ENCODE measurements around the gene TCF4. TPM values are rescaled to one million over a fixed set of nuclear protein-coding genes. Genes with fewer than 3 reads are reported as not detected.

TCF4 gene
- total RNA-seq, 2 experiments from 2014 or later, result 0.21 to 0.26 TPM

DNA sequence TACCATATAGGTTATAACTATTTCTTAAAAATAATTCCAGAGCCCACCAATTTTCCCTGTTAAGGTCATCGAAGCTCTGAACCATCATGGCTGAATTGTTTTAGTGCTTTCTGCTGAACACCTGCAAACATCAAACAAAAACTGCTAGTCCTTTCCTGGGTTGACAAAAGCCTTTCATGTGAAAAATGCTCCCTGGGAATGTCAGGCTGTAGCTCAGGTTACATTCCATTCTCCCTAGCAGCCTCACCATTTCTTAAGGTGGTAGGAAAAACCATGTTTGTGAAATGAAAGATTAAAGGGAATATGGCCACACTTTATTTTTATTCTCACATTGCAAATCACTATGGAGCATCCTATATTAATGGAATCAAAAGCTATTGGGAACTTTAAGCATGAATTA is 5.7 kb downstream of the TCF4 start:
- ATAC-seq, result no peak
- Mint-ChIP-seq H3K4me3 (no peak overlapping the region), H3K4me1 (ENCODE audit: low read depth) (peaks cover 7% of the 10 kb centered on the region), H3K27ac (no peak overlapping the region), H3K27me3 (ENCODE audit: low read depth) (peaks cover 29% of the 10 kb centered on the region), H3K36me3 (ENCODE audit: low read depth) (no peaks in the 10 kb centered on the region), H3K9me3 (ENCODE audit: insufficient read depth) (no peaks in the 10 kb centered on the region)
- ChIA-PET POLR2A (no interaction called here), CTCF (no interaction called here)
- DNase-seq, result no peak

DNA sequence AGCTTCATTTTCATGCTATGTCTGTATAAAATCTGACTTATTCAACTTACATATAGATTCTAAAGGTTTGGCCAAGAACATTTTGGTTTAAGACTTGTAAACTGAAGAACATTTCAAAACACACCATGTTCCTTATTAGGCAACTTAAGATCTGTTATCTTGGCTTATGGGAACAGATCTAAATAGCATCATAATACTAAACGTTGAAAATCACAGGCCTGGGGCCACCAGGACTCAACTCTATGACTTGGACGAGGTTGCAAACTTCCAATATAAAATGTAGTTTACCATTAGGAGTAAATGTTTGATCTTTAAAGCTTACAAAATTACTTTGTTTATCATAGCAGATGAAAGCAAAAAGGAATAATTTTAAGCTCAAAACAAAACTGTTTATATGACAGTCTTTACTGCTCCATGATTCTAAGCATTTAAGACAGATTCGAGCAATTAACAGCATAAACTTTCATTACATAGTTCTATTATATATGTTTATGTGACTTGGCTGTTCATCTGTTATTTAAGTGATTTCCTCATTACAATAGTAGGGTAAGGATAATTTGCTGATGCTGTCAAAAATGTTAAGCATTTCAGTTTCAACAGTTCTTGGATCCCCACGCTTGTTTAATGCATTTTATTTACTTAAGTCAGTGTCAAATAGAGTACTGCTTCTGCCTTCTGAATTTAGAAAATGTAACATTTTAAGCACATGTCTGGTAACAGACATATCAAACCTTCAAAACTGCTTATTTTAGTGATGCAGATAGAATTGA is 8.3 kb downstream of the TCF4 start:
- POLR2A ChIA-PET, result no interaction called here
- H3K27ac Mint-ChIP-seq, result no peak overlapping the region
- CTCF ChIA-PET, result no interaction called here
- DNase-seq, result no peak
- H3K4me1 Mint-ChIP-seq (ENCODE audit: low read depth), result no peaks in the 10 kb centered on the region
- no peak for ATAC-seq
- H3K36me3 Mint-ChIP-seq (ENCODE audit: low read depth), result no peaks in the 10 kb centered on the region
- H3K27me3 Mint-ChIP-seq (ENCODE audit: low read depth), result peaks cover 9% of the 10 kb centered on the region
- H3K9me3 Mint-ChIP-seq (ENCODE audit: insufficient read depth), result no peaks in the 10 kb centered on the region
- H3K4me3 Mint-ChIP-seq, result no peak overlapping the region

DNA sequence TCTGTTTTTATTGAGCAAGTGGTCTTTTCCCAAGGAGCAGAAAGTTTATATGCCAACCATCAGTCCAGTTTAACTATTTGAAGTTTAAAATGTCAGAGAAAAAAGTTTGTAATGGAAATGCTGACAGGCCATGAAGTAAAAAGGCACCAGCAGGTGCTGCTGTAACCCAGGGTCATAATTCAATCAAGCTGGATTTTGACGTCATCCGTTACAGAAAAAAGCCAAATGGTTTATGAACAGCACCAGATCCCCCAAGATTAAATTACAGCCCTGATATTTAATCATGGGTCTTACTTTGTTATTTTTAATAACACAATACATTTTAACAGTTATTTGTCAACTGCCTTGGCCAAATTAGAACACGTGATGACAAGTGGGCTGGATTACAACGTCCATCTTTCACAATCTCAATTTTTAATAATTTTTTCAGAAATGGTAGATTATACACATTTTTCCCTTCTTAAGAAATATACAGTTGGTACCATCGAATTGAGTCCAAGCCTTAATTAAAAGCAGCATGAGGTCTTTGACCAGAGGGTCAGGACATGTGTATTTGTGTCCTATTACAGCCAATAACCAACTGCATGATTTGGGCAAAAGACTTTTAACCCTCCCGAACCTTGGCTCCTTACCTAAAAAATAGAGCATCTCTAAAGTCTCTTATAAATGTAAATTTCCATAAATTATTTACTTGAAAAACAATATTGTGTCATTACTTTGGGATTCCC is 10.0 kb downstream of the TCF4 start:
- peaks cover 5% of the 10 kb centered on the region for H3K27me3 Mint-ChIP-seq (ENCODE audit: low read depth)
- no peaks in the 10 kb centered on the region for H3K9me3 Mint-ChIP-seq (ENCODE audit: insufficient read depth)
- DNase-seq (no peak), ATAC-seq (no peak)
- H3K4me1 Mint-ChIP-seq (ENCODE audit: low read depth), result no peaks in the 10 kb centered on the region
- POLR2A ChIA-PET, result no interaction called here
- no peak overlapping the region for H3K27ac Mint-ChIP-seq
- CTCF ChIA-PET, result no interaction called here
- H3K36me3 Mint-ChIP-seq (ENCODE audit: low read depth), result no peaks in the 10 kb centered on the region
- H3K4me3 Mint-ChIP-seq, result no peak overlapping the region

DNA sequence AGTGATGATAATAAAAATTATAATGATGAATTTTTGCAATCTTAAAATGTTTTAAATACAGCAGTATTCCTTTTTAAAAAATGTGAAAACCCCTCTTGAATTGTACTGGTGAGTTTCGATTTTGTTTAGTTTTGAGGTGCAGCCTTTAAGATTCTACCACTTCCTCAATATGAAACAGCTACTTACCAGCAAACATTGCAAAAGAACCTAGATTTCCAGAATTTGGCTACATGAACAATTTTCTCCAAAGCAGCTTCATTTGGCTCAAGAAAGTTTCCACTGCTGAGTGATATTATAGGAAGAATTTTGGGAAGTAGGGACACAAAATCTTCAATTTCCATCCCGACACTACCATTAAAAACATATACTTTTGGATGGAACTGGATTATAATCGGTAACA is 12.0 kb downstream of the TCF4 start:
- Mint-ChIP-seq H3K4me3 (no peak overlapping the region), H3K4me1 (ENCODE audit: low read depth) (no peaks in the 10 kb centered on the region), H3K9me3 (ENCODE audit: insufficient read depth) (no peaks in the 10 kb centered on the region), H3K27ac (no peak overlapping the region), H3K36me3 (ENCODE audit: low read depth) (no peaks in the 10 kb centered on the region), H3K27me3 (ENCODE audit: low read depth) (peaks cover 3% of the 10 kb centered on the region)
- DNase-seq (no peak), ATAC-seq (no peak)
- POLR2A ChIA-PET, result no interaction called here
- CTCF ChIA-PET, result no interaction called here

DNA sequence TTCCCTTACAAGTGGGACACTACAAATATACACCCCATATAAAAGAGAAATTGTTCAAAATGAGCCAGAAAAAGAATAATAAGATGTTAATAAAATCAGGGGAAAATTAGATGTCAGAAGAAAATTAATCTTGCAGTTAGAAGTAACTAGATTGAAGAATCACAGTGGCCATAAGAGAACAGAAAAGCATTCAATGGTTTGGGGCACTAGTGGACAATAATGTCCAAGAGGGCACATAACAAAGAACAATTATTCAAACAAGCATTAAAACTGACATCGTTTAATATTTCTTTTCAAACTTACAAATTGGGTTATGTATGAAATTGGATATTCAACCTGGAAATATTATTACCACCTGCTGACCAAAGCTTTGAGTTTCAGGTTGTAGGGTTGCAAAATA is 12.9 kb downstream of the TCF4 start:
- DNase-seq (no peak), ATAC-seq (no peak)
- no peak overlapping the region for H3K27ac Mint-ChIP-seq
- ChIA-PET POLR2A (no interaction called here), CTCF (no interaction called here)
- no peak overlapping the region for H3K4me3 Mint-ChIP-seq
- H3K36me3 Mint-ChIP-seq (ENCODE audit: low read depth), result no peaks in the 10 kb centered on the region
- peaks cover 3% of the 10 kb centered on the region for H3K27me3 Mint-ChIP-seq (ENCODE audit: low read depth)
- H3K4me1 Mint-ChIP-seq (ENCODE audit: low read depth), result no peaks in the 10 kb centered on the region
- no peaks in the 10 kb centered on the region for H3K9me3 Mint-ChIP-seq (ENCODE audit: insufficient read depth)

DNA sequence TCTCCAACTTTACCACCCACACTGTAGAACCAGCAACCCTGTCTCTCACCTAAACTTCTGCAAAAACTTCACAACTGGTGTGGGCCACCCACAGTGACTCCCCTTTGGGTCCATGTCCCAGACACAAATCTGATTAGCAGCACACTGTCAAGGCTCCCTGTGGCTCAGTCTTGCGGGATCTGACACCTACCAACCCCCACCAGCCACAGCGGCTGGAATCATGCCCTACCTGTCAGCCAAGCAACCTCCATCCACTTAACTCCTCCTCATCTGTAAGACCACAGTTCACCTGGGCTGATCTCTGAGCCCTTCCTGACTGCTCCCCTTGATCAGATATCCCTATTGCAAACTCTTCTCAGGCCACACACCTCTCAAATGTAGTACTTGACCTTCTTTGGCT is 14.6 kb downstream of the TCF4 start:
- no peaks in the 10 kb centered on the region for H3K36me3 Mint-ChIP-seq (ENCODE audit: low read depth)
- H3K4me1 Mint-ChIP-seq (ENCODE audit: low read depth), result no peaks in the 10 kb centered on the region
- H3K27ac Mint-ChIP-seq, result no peak overlapping the region
- no peak overlapping the region for H3K4me3 Mint-ChIP-seq
- DNase-seq (no peak), ATAC-seq (no peak)
- peaks cover 3% of the 10 kb centered on the region for H3K27me3 Mint-ChIP-seq (ENCODE audit: low read depth)
- no peaks in the 10 kb centered on the region for H3K9me3 Mint-ChIP-seq (ENCODE audit: insufficient read depth)
- CTCF ChIA-PET, result no interaction called here
- POLR2A ChIA-PET, result no interaction called here

DNA sequence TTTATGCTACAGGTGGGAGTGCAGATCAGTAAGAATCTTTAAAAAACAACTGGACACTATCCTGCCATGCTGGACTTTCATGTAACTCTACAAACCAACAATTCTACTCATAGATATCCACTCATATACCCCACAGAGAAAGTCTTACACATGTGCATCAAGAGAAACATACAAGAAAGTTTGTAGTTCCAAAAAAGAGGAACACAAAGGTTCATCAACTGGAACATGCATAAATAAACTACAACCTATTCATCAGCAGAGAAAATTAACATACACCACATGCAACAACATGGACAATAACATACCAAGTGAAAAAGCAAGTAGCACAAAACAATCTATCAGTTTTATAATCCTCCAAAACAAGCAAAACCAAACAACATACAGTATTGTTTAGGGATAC is 17.0 kb downstream of the TCF4 start:
- CTCF ChIA-PET, result no interaction called here
- Mint-ChIP-seq H3K4me1 (ENCODE audit: low read depth) (no peaks in the 10 kb centered on the region), H3K9me3 (ENCODE audit: insufficient read depth) (no peaks in the 10 kb centered on the region), H3K27ac (no peak overlapping the region), H3K36me3 (ENCODE audit: low read depth) (no peaks in the 10 kb centered on the region), H3K4me3 (no peak overlapping the region), H3K27me3 (ENCODE audit: low read depth) (no peaks in the 10 kb centered on the region)
- POLR2A ChIA-PET, result no interaction called here
- no peak for ATAC-seq
- DNase-seq, result no peak

DNA sequence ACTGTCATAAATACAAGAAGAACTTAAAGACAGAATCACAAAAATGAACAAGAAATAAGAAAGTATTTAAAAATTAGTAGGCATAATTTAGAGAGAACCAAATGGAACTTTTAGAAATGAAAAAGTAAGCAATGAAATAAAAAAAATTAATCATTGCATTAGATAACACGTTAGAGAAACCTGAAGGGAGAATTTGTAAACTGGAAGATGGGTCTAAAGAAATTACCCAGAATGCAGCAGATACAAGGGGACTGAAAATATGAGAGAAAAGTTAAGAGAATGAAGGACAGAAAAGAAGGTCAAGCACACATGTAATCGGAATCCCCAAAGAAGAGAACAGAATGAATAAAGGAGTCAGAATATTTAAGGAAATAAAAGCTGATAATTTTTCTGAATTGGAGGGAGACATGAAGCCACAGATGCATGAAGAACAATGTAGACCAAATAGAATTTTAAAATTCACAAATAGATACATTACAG is 21.5 kb downstream of the TCF4 start:
- Mint-ChIP-seq H3K9me3 (ENCODE audit: insufficient read depth) (no peaks in the 10 kb centered on the region), H3K27ac (no peak overlapping the region), H3K4me1 (ENCODE audit: low read depth) (no peaks in the 10 kb centered on the region), H3K36me3 (ENCODE audit: low read depth) (no peaks in the 10 kb centered on the region), H3K27me3 (ENCODE audit: low read depth) (no peaks in the 10 kb centered on the region), H3K4me3 (no peak overlapping the region)
- no peak for DNase-seq
- ChIA-PET POLR2A (no interaction called here), CTCF (no interaction called here)
- no peak for ATAC-seq

DNA sequence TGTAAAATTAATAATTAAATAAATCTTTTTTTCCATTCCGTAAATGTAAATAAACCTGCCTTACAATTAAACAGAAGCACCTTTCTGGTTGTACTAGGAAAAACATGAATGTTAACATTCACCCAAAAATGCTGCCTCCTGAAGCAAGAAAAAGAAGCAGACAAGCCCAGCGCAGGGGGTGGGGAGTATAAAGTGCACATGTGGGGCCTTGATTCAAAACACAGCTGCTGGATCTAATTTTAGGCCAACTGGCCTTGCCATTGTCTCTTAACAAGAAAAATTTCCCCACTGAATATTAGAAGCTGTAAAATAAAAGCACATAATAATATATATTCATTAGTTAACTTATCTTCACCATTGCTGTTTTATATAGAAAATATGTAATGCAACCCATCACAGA is 28.3 kb downstream of the TCF4 start:
- ChIA-PET CTCF (no interaction called here), POLR2A (no interaction called here)
- DNase-seq (no peak), ATAC-seq (no peak)
- Mint-ChIP-seq H3K4me3 (no peak overlapping the region), H3K27me3 (ENCODE audit: low read depth) (no peaks in the 10 kb centered on the region), H3K4me1 (ENCODE audit: low read depth) (no peaks in the 10 kb centered on the region), H3K36me3 (ENCODE audit: low read depth) (no peaks in the 10 kb centered on the region), H3K9me3 (ENCODE audit: insufficient read depth) (no peaks in the 10 kb centered on the region), H3K27ac (no peak overlapping the region)

DNA sequence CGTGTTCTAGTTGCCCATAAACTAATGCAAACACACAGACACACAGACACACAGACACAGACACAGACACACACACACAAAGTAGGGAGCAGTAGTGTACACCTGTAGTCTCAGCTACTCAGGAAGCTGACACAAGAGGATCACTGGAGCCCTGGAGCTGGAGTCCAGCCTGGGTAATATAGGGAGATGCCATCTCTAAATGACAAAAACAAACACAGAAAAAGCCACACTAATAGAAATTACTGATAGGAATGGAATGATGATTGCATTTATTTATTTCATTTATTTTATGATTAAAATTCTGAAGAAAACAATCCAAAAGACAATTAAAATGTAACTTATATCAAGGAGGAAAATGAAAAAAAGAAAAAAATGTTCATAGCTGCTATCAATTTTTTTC is 30.8 kb downstream of the TCF4 start:
- ChIA-PET CTCF (no interaction called here), POLR2A (no interaction called here)
- H3K4me1 Mint-ChIP-seq (ENCODE audit: low read depth), result no peaks in the 10 kb centered on the region
- no peaks in the 10 kb centered on the region for H3K9me3 Mint-ChIP-seq (ENCODE audit: insufficient read depth)
- H3K27me3 Mint-ChIP-seq (ENCODE audit: low read depth), result no peaks in the 10 kb centered on the region
- DNase-seq (no peak), ATAC-seq (no peak)
- no peak overlapping the region for H3K4me3 Mint-ChIP-seq
- no peaks in the 10 kb centered on the region for H3K36me3 Mint-ChIP-seq (ENCODE audit: low read depth)
- H3K27ac Mint-ChIP-seq, result no peak overlapping the region

DNA sequence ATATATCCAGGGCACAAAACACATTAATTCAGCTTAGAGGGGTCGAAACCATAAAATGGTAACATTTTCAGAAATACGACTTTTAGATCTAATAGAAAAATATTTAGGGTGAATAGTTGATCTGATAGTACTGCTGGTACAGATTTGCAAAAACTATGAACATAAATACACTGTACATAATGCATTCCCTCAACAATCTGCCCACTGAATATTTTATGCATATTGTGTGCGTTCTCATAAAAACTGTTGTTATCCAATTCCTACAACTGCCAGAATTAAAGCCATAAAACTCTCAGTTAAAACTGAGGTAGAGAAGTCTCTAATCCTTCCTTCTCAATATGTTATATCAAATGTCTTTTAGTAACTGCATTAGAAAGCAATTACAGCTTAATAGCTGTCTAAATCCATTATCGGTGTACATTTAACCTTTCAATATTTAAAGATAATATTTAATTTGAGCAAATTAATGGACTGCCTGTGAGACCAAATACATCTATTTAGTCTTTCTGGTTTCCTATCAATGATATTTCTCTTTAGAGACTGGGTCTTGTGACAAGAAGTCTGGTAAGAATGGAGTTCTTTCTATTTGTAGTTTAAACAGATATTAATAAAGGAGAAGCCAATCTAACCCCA is 32.5 kb downstream of the TCF4 start:
- H3K27me3 Mint-ChIP-seq (ENCODE audit: low read depth), result no peaks in the 10 kb centered on the region
- ATAC-seq (no peak), DNase-seq (no peak)
- ChIA-PET CTCF (no interaction called here), POLR2A (no interaction called here)
- no peaks in the 10 kb centered on the region for H3K4me1 Mint-ChIP-seq (ENCODE audit: low read depth)
- no peaks in the 10 kb centered on the region for H3K9me3 Mint-ChIP-seq (ENCODE audit: insufficient read depth)
- H3K27ac Mint-ChIP-seq, result no peak overlapping the region
- H3K4me3 Mint-ChIP-seq, result no peak overlapping the region
- no peaks in the 10 kb centered on the region for H3K36me3 Mint-ChIP-seq (ENCODE audit: low read depth)

DNA sequence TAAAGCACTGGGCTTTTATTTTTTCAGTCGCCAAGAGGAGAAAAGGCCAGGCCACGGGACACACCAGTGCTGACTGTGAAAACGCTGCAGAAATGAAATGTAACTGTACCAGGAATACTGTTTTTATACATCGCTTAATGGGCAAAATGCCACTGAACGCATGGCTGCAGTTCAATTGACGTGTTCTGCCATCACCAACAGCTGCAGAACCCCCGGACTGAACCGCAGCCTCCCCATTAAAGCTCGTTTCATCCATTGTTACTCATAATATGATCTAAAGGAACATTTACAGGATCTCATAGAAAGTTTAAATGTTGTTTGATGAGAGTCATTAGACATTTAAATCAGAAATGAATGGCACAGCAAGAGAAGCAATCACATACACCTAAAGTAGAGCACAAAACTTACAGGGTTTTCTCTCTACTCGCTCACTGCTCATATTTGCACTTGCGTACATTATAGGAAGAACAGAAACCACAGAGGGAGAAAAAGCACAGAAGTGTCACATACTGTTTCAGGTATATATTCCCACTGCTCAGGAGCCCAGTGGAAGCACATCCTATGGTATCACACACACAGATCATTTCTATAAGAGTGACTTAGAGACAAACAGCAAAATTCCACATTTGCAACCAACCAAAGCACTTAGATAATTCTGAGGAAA is 35.3 kb downstream of the TCF4 start:
- Mint-ChIP-seq H3K4me1 (ENCODE audit: low read depth) (no peaks in the 10 kb centered on the region), H3K27ac (no peak overlapping the region), H3K27me3 (ENCODE audit: low read depth) (no peaks in the 10 kb centered on the region), H3K4me3 (no peak overlapping the region), H3K9me3 (ENCODE audit: insufficient read depth) (no peaks in the 10 kb centered on the region), H3K36me3 (ENCODE audit: low read depth) (no peaks in the 10 kb centered on the region)
- ATAC-seq, result no peak
- POLR2A ChIA-PET, result no interaction called here
- CTCF ChIA-PET, result no interaction called here
- no peak for DNase-seq

Measured in activated CD8-positive, alpha-beta T cell treated with anti-CD3 and anti-CD28 coated beads, Interleukin-2, amount 10 ng/mL, durations not matched to agents 7 days and 5 days (primary cell).